Measurements from ENCODE around the gene CDH23.

GRCh38 chr10:71707240-71707789 is 310.6 kb downstream of the CDH23 start:
- TF ChIP-seq POLR2A (IDR thresholded peaks at IDR 0.05; ENCODE audit: low read length) (no peak), RAD21 (conservative IDR thresholded peaks at IDR 0.05 in 1 of 2, IDR thresholded peaks at IDR 0.05 in 1 of 2) (no peak), CBX8 (IDR thresholded peaks at IDR 0.05) (no peak), ZSCAN20 (CRISPR knock-in tag; IDR thresholded peaks at IDR 0.05) (no peak), ESRRA (IDR thresholded peaks at IDR 0.05; ENCODE audit: borderline replicate concordance, low read length) (no peak), E2F6 (IDR thresholded peaks at IDR 0.05; ENCODE audit: borderline replicate concordance, low read depth) (no peak), CTCF (IDR thresholded peaks at IDR 0.05) (no peak), MAFK (IDR thresholded peaks at IDR 0.05; ENCODE audit: partially characterized antibody) (no peak), CHD2 (IDR thresholded peaks at IDR 0.05; ENCODE audit: low read length, partially characterized antibody) (no peak)

All from A549 (cell line).